Thoracic aorta (tissue), 2 donors: ENCODE measurements around the gene KRTAP10-5. TPM values are rescaled to one million over a fixed set of nuclear protein-coding genes. Genes with fewer than 3 reads are reported as not detected.

Source experiments
- ATAC-seq: fragments of 150-250 bp; one replicate; pipeline ENCODE4 v1.8.0; 2017; ENCODE audit warnings: low read depth; ENCODE audit not compliant: insufficient number of reproducible peaks, low FRiP score
- DNase-seq: peaks from one replicate; pipeline ENCODE4 v3.0.0-alpha.2; 2020; ENCODE audit warnings: low spot score
- H3K27ac ChIP-seq, 2 donors: fragments of 200-600 bp; sonication (generic); 1 replicate in 1 of 2; 2 replicates in 1 of 2; pipeline ENCODE4 v1.5.1; 2016; ENCODE audit warnings: mild to moderate bottlenecking in 2 of 2, moderate library complexity in 2 of 2
- H3K27me3 ChIP-seq: fragments of 200-600 bp; sonication (generic); replicated peaks from 2 replicates; pipeline ENCODE4 v1.6.0; 2016; ENCODE audit warnings: mild to moderate bottlenecking; ENCODE audit not compliant: insufficient read depth
- H3K36me3 ChIP-seq: fragments of 200-600 bp; sonication (generic); one replicate; pipeline ENCODE4 v1.5.1; 2016
- H3K4me1 ChIP-seq, 2 donors: fragments of 200-600 bp; sonication (generic); 1 replicate in 1 of 2; 2 replicates in 1 of 2; pipeline versions ENCODE4 v1.5.1 to v1.6.0; 2016; ENCODE audit warnings: low read depth in 2 of 2, mild to moderate bottlenecking in 1 of 2; ENCODE audit not compliant: control insufficient read depth in 1 of 2
- H3K4me3 ChIP-seq: fragments of 200-600 bp; sonication (generic); 2 replicates; pipeline ENCODE4 v1.5.1; 2016; ENCODE audit warnings: mild to moderate bottlenecking
- H3K9me3 ChIP-seq: fragments of 200-600 bp; sonication (generic); 2 replicates; pipeline ENCODE4 v1.5.1; 2016
- CTCF ChIP-seq: fragments of 200-600 bp; sonication (generic); IDR thresholded peaks from one replicate; pipeline ENCODE4 v1.5.1; 2019; ENCODE audit warnings: antibody characterized with exemption
- total RNA-seq, 2 donors: library from RNA; depleted of rRNA; stranded (reverse); fragments of >200 nt; gene quantifications; one replicate each; pipeline versions ENCODE4 v1.1.0 to v1.2.3, GENCODE V29; 2016

KRTAP10-5 gene
- total RNA-seq, 2 donors from 2014 or later, result not detected

- DNase-seq (no peak), ATAC-seq (no peak)
- no peak for TF ChIP-seq CTCF
- H3K27ac ChIP-seq, result no peak overlapping the region
- H3K4me1 ChIP-seq, result no peaks in the 10 kb centered on the region
- no peak overlapping the region for H3K4me3 ChIP-seq
- no peaks in the 10 kb centered on the region for H3K36me3 ChIP-seq
- H3K9me3 ChIP-seq, result no peaks in the 10 kb centered on the region
- no peaks in the 10 kb centered on the region for H3K27me3 ChIP-seq
These were observed 46.3 kb downstream of the KRTAP10-5 start for GRCh38 chr21:44533891-44534627.

- DNase-seq, result no peak
These were observed 47.1 kb downstream of the KRTAP10-5 start for GRCh38 chr21:44533121-44533890.

GRCh38 chr21:44532712-44533111, 47.7 kb downstream of the KRTAP10-5 start:
- DNase-seq (no peak), ATAC-seq (no peak)
- H3K27ac ChIP-seq, result no peak overlapping the region
- H3K9me3 ChIP-seq, result no peaks in the 10 kb centered on the region
- TF ChIP-seq CTCF, result no peak
- no peaks in the 10 kb centered on the region for H3K4me1 ChIP-seq
- no peaks in the 10 kb centered on the region for H3K27me3 ChIP-seq
- no peaks in the 10 kb centered on the region for H3K36me3 ChIP-seq
- H3K4me3 ChIP-seq, result no peak overlapping the region

More at GRCh38 chr21:44533121-44533890, 47.1 kb downstream of the KRTAP10-5 start:
- TF ChIP-seq CTCF, result no peak
- ATAC-seq, result no peak
- H3K4me3 ChIP-seq, result no peak overlapping the region
- no peak overlapping the region for H3K27ac ChIP-seq
- H3K36me3 ChIP-seq, result no peaks in the 10 kb centered on the region
- H3K4me1 ChIP-seq, result no peaks in the 10 kb centered on the region
- H3K9me3 ChIP-seq, result no peaks in the 10 kb centered on the region
- H3K27me3 ChIP-seq, result no peaks in the 10 kb centered on the region

GRCh38 chr21:44531606-44532564, 48.5 kb downstream of the KRTAP10-5 start:
- no peak for TF ChIP-seq CTCF
- Histone ChIP-seq H3K36me3 (no peaks in the 10 kb centered on the region), H3K9me3 (no peaks in the 10 kb centered on the region), H3K4me3 (no peak overlapping the region), H3K27me3 (no peaks in the 10 kb centered on the region), H3K27ac (no peak overlapping the region), H3K4me1 (no peaks in the 10 kb centered on the region)
- ATAC-seq (no peak), DNase-seq (no peak)
